ENCODE results near the gene TOE1.
"Not testable (repeated sequence)": the region's sequence is repeated elsewhere in the genome, so short reads cannot be mapped to it uniquely, and the experiment has no call there.

The TOE1 gene

DNA sequence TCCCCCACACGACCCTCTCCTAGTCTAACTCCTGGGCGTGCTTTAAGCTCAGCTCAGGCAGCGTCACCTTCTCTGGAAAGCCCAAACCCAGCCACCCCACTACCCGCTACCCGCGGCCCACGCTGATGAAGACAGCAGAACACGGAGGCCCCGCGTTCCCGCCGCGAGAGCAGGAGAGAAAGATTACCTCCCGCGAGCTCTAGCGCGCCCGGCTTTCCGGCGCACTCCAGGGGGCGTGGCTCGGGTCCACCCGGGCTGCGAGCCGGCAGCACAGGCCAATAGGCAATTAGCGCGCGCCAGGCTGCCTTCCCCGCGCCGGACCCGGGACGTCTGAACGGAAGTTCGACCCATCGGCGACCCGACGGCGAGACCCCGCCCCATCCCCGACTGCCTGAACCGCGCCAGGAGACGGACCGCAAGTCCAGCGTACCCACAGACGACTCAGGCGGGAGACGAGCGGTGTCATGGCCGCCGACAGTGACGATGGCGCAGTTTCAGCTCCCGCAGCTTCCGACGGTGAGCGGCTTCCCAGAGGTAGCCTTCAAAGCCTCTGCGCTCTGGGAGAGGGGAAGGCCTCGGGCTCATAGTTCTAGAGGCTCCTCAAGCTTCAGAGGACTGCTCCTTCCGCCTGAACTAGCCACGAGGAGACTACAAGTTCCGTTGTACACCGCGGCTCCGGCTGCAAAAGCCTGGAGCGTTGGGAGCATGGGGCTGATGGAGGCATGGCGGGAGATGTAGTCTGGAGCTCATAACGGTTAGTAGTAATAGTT is at the start of gene TOE1, which contains the start of gene MUTYH:
Gene TOE1 (plus strand): TSS at position 382 of the 770 bp plus-strand sequence. CDS start 83 bp downstream, at position 465.
Gene MUTYH (minus strand): TSS at position 652 of the 770 bp plus-strand sequence. CDS start 5,935 bp downstream, outside the sequence.
- peak; percentile 97 for DNase-seq

DNA sequence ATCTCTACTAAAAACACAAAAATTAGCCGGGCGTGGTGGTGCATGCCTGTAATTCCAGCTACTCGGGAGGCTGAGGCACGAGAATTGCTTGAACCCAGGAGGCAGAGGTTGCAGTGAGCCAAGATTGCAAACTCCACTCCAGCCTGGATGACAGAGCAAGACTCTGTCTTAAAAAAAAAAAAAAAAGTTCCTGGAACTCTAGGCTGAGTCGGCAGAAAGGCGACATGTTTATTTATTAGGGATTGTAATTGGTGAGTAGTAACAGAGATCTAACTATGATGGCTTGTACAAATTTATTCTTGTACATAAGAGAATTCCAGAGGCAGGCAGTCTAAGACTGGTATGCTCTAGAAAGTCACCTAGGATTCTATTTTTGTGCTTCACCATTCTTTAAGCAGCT is 49.0 kb upstream of the TOE1 start:
- DNase-seq, result not testable (repeated sequence)

DNA sequence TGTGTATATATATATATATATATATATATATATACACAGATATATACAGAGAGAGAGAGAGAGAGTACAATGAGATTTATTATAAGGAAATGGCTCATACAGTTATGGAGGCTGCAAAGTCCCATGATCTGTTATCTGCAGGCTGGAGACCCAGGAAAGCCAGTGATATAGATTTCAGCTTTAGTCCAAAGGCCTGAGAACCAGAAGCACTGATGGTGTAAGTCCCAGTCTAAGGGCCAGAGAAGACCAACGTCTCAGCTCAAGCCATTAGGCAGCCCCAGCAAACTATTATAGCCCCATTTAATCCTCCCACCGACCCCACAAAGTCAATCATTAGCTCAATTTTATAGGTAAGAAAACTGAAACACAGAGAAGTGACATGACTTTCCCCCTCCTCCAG is 48.3 kb upstream of the TOE1 start:
- no peak for DNase-seq

DNA sequence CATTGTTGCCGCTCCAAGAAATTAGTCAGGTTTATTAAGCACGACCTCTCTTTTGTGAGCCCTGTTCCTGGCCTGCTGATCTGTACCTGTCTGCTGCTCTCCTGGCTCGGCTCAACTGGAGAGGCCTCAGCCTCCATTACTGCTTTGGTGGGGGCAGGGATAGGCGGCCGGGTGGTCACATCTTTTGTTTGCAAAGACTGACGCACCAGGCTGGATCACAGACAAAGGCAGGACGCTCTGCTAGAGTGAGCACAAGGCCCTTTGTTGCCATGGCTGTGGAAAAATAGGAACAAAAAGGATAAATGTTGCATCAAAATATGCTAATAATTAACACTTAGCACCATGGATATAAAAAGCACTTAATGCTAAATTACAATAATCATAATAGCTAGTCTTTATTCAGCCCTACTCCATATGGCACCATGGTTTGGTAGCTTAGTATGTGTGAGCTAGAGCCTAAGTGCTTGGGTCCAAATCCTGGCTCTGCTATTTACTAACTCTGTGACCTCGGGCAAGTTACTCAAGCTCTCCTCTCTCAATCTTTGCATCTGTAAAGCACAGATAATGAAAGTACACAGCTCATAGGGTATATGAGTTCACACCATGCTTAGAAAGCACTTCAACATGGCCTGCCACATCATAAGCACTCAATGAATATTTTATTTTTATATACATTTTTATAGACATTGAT is 42.2 kb upstream of the TOE1 start:
- no peak for DNase-seq

DNA sequence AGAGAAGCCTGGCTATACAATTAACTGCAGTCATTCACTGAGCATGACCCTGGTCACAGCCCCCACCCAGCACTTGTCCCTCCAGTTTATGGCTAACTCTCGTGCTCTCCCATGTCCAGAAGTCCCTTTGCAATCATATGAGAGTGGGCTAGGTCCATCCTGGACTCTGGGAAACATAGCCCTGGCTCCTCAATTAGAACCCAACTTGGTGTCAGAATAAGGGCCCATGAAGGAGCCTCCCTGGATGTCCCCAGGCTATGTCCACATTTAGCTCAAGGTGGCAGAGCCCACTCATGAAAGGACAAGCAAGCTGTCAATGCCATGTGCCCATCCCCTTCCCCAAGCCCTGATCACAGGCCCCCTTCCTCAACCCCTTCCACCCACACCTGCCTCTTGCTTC is 40.7 kb upstream of the TOE1 start:
- no peak for DNase-seq

DNA sequence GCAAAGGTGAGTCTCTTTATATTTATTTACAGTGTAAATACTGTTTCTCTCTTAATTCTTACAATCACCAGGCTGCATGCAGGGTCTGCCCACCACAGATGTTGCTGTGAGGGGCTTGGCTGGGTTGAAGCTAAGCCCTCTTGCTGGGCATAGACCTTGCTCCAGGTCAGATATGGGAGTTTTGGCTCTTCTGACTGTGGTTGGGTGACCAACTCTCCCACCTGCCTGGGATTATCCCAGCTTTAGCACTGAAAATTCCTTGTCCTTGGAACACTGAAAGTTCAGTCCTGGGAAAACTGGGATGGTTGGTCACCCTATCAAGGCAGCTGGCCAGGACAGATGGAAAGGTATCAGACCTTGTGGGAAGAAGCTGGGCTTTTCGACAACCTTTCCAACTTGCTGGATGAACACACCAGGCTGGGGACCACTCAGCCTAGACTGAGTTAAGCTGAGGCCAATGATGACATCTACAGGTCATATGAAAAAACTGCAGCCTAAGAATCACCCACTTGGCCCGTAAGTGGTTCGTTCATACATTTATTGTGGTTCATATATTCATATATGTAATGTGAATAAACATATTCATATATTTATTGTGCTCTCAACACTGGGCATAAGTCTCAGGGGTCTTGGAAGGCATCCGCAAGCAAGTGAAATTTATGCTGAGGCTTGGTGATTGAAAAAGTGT is 39.8 kb upstream of the TOE1 start:
- peak; percentile 83 for DNase-seq

DNA sequence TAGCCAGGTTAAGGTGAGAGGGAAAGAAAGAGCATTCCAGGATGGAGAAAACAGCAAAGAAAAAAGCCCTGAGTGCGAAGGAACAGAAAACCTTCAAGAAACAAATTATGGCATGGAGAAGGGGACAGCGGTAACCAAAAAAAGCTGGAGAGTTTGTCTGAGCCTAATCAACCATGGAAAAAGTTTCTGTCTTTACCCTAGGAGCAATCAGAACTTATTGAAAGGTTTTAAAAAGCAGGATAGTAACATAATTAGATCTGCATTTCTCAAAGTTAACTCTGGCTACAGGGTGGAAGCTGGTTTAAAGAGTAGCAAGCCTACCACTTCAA is 39.3 kb upstream of the TOE1 start:
- no peak for DNase-seq

DNA sequence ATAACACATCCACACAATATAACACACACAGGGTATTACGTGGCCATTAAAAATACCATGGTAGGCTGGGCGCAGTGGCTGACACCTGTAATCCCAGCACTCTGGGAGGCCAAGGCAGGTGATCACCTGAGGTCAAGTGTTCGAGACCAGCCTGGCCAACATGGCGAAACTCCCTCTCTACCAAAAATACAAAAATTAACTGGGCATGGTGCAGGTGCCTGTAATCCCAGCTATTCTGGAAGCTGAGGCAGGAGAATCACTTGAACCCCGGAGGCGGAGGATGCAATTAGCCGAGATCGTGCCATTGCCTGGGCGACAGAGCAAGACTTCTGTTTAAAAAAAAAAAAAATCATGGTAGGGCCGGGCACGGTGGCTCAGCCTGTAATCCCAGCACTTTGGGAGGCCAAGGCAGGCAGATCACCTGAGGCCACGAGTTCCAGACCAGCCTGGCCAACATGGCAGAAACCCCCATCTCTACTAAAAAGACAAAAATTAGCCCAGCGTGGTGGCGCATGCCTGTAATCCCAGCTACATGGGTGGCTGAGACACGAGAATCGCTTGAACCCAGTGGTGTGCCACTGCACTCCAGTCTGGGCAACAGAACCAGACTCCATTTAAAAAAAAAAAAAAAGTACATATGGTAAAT is 37.3 kb upstream of the TOE1 start:
- DNase-seq, result no peak

DNA sequence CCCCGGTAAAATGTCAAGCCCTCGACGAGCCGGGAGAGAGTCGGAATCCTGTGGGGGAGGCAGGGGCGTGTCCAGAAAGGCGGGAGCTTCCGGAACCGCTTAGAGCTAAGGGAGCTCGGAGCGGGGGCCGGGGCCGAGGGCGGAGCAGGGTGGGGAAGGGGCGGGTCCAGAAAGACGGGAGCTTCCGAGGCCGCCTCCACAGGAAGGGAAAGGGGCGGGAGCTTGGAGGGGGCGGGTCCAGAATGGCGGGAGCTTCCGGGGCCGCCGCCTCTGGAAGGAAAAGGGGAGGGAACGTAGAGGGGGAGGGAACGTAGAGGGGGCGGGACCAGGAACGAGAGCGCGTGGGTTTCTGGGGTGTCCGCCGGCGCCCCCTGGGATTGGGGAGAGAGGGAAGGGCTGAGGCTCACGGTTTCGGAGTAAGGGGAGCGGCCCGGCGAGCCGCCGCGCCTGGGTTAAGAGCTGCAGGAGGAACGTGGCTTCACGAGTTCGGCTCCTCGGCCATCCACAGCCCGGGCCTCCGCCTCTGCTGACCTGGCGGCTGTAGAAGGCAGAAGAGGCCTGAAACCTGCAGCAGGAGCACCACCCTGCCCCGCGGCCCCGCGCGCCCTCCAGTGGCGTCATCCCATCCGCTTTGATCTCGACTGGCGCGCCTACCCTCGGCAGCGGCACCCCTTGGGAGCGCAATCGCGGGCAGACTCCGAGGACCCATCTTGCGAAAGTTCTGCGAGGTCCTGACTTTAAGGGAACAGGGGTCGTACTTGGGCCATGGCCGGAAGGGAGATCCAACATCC is 36.3 kb upstream of the TOE1 start:
- peak; percentile 97 for DNase-seq

DNA sequence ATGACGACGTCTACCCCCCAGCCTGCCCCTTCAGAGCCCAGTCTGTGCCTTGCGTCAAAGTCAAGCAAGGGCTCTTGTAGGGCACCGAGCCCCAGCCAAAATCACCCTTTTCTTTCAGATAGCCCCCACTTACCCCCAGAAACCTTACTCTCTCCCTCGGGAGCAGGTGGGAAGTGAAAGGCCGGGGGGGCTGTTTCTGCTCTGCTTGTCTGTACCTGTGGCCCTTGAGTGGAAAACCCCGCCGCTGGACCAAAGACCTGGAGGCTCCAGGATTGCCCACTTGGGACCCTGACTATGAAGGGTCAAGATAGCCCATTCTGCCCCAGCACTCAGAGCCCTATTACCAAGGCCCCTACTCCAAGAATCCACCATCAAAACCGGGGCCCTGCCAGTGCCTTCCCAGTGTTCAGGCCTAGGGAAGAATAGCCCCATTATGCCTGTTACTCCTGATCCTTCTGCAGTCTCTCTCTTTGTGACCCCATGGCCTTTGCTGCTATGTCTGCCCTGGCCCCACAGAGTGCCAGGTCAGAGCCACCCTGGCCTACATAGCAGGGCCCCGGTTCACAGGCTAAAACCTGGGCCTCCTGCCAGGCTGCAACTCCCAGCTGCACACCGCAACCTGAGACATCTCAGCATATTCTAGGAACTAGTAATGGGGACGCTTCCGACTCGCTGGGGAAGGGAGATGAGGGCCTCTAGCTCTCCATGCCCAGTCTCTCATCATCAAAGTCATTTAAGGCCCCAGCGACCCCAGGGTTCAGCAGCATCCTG is 35.5 kb upstream of the TOE1 start:
- DNase-seq, result no peak

DNA sequence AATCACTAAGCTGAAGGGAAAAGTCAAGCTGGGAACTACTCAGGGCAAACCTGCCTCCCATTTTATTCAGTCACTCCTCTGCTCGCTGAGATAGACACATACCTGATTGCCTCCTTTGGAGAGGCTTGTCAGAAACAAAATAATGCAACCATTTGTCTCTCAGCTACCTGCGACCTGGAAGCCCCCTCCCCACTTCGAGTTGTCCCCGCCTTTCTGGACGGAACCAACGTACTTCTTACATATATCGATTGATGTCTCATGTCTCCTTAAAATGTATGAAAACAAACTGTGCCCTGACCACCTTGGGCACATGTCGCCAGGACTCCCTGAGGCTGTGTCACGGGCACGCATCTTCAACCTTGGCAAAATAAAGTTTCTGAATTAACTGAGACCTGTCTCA is 34.7 kb upstream of the TOE1 start:
- DNase-seq, result no peak

DNA sequence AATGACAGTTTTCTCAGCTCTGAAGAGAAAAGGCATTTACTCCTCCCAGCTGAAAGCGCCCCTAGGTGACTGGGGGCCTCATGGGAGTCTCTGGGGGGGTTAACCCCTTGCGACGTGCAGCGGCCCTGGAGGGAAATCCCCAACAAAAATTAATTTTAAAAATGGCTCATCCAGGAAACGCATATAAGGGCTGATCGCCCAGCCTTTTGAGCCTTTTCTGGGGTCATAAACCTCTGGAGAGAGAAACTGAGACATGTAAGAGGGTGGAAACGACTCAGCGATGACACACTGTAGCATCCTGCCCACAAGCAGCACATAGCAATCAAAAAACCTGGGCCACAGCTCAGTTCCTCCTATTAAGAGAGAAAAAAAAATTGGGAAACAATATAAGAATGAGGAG is 33.7 kb upstream of the TOE1 start:
- DNase-seq, result no peak

DNA sequence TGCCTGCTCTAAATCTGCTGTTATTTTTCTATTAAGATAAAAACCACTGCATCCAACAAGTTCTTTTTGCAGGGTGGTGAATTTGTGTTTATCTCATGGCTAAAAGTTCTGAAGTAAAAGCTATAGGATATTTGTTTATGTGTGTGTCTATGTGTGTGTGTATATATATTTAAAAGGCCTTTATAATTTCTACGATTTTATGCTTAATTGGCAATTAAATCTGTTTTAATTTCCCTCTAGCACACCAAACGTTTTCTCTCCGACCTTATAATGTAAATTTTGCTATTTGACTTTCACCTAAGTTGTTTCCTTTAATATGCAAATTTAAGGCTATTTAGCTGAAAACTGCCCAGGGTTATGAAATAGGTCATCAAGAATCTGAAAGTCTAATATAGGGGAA is 33.1 kb upstream of the TOE1 start:
- DNase-seq, result no peak

DNA sequence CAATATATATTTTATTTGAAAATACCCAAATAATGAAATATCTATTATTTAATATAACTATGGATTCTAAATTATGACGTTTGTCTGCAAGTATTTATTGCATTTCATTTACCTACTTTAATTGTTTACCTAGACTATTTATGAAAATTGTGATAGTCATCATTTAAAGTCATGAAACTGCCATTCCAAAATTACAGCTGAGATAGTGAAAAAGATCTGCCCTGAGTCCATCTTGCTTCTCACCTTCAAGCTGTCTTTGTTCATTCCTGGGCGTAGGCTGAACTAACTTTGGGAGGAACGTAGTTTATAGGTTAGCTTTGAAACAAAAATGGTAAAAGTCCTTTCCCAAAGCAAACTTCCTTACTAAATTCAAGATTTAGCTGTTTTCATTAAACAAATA is 25.7 kb upstream of the TOE1 start:
- no peak for DNase-seq

DNA sequence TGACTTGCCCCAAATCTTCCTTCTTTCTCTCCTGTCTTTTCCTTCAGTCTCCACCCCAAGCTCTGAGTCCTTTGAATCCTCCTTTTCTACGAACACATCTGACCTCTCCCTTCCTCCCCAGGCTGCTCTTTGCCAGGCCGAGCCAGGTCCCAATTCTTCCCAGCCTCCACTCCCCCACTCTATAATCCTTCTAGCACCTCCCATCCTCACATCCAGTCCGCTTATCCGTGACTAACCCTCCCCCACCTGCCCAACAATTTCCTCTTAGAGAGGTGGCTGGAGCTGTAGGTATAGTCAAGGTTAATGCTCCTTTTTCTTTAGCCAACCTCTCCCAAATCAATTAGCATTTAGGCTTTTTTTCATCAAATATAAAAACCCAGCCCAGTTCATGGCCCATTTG is 22.8 kb upstream of the TOE1 start:
- no peak for DNase-seq

DNA sequence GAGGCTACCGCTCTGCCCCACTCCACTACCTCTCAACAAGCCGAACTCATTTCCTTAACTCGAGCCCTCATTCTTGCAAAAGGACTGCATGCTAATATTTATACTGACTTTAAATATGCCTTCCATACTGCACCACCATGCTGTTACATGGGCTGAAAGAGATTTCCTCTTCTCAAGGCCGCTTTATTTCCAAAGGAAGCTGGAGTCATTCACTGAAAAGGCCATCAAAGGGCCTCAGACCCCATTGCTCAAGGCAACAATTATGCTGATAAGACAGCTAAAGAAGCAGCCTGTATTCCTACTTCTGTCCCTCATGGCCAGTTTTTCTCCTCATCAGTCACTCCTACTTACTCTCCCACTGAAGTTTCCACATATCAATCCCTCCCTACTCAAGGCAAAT is 20.2 kb upstream of the TOE1 start:
- no peak for DNase-seq

DNA sequence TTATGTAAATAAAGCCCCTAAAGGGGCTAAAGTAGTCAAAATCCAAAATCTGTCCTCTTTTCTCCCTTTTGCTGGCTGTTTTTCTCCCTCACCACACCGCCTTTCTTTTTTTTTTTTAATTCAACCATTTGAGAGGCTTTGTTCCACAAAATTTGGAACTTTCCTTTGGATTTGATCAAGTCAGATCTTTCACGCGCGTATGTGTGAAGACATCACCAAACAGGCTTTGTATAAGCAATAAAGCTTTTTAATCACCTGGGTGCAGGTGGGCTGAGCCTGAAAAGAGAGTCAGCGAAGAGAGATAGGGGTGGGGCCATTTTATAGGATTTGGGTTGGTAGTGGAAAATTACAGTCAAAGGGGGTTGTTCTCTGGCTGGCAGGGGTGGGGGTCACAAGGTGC is 18.5 kb upstream of the TOE1 start:
- no peak for DNase-seq

DNA sequence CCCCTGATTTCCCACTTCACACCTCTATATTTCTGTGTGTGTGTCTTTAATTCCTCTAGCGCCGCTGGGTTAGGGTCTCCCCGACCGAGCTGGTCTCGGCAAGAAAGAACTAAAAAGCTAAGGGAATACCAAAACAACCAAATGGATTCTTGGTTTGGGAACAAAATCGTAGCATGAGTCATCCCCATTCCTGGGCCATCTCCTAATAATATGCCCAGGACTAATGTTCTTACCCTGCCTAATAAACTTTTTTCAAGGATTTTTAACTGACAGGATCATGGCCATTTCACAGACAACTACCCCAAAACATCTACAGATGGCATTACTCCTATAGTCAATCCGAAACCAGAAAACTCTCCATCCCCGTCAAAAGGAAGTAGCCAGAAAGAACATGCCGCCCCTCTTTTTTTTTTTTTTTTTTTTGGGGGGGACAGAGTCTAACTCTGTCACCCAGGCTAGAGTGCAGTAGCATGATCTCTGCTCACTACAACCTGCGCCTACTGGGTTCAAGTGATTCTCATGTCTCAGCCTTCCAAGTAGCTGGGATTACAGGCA is 17.4 kb upstream of the TOE1 start:
- DNase-seq, result no peak

DNA sequence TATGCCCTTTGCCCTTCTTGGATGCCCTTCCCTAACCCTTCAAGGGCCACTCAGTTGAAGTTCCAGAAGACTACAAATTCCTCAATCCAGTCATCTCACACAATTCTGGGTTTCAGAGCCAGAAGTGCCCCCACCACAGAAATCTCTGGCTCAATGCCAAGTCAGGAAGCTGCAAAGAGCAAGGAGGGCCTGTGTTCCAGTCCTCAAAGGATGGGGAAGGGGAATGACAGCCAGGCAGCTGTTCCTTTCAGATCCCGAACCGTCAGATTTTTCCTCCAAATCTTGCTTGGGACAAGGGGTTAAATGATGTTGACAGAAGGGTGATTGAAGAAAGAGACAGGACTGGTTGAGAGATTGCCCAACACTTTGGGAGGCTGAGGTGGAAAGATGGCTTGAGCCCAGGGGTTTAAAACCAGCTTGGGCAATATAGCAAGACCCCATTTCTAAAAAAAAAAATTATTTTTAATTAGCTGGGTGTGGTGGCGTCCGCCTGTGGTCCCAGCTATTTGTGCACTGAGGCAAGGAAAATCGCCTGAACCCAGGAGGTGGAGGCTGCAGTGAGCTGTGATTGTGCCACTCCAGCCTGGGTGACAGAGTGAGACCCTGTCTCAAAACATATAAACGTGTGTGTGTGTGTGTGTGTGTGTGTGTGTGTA is 14.0 kb upstream of the TOE1 start:
- no peak for DNase-seq

DNA sequence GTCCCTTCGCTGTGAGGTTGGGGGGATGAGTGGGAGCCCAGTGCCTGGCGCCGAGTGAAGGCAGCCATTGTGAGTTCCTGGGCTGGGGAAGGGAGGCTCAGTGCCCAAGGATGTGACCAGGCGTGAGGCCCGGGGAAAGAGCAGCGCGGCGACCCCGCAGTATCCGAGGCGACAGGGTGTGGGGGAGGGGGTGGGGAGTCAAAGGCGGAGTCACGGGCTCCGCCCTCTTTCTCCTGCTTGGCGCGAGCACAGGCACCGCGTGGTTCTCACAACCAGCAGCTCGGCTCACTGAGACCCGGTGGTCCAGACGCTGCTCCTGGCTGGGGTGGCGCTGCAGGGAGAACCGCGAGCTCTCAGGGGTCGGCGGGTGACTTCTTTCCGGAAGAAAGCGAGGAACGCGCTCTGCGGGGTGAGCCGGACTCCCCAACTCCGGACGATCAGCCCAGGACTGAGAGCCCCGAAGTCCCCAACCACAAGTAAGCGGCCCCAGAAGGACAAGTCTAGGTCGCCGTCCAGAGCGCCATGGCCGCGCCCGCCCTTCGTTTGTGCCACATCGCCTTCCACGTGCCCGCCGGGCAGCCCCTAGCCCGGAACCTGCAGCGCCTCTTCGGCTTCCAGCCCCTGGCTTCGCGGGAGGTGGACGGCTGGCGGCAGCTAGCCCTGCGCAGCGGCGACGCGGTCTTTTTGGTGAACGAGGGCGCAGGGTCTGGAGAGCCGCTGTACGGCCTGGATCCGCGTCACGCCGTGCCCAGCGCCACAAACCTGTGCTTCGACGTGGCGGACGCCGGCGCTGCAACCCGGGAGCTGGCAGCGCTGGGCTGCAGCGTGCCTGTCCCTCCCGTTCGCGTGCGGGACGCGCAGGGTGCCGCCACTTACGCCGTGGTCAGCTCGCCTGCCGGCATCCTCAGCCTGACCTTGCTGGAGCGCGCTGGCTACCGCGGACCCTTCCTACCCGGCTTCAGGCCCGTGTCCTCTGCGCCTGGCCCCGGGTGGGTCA is 13.0 kb upstream of the TOE1 start, which contains the start of gene HPDL:
Gene HPDL (plus strand): TSS at position 269 of the 997 bp plus-strand sequence. CDS start 254 bp downstream, at position 523.
- peak; percentile 71 for DNase-seq
